Adrenal gland (tissue), 5 donors: ENCODE results near the gene PACSIN1.

Experiments used
- CTCF ChIP-seq, 6 experiments: fragments of 450-650 bp in 4 of 6; fragments of 200-600 bp in 2 of 6; sonication (generic) in 1 of 6; IDR thresholded peaks; 1 replicate in 5 of 6; 2 replicates in 1 of 6; pipeline versions ENCODE4 v1.5.1 to v1.8.0; 2016 to 2021; ENCODE audit warnings: antibody characterized with exemption in 6 of 6, mild to moderate bottlenecking in 2 of 6, moderate library complexity in 1 of 6
- POLR2A ChIP-seq, 2 donors: fragments of 450-650 bp; IDR thresholded peaks; one replicate each; pipeline ENCODE4 v1.6.1; 2017; ENCODE audit warnings: antibody characterized with exemption in 2 of 2, mild to moderate bottlenecking in 2 of 2, moderate library complexity in 1 of 2
- donor health status: DM: no; HTN: no; CAD: no.

GRCh38 chr6:34564181-34564580, 98.3 kb downstream of the PACSIN1 start:
- TF ChIP-seq CTCF (IDR thresholded peaks at IDR 0.05) (no peak), POLR2A (IDR thresholded peaks at IDR 0.05) (no peak)
